Left hindlimb (tissue), 1 donor: ENCODE data around the gene TADA2B.
"Not testable (repeated sequence)": the region's sequence is repeated elsewhere in the genome, so short reads cannot be mapped to it uniquely, and the experiment has no call there.

Source experiments
- DNase-seq: peaks from one replicate; pipeline ENCODE4 v3.0.0-alpha.2; 2018

Gene TADA2B

GRCh38 chr4:7086384-7086783 lies 43.2 kb downstream of the TADA2B start:
- no peak for DNase-seq

DNA sequence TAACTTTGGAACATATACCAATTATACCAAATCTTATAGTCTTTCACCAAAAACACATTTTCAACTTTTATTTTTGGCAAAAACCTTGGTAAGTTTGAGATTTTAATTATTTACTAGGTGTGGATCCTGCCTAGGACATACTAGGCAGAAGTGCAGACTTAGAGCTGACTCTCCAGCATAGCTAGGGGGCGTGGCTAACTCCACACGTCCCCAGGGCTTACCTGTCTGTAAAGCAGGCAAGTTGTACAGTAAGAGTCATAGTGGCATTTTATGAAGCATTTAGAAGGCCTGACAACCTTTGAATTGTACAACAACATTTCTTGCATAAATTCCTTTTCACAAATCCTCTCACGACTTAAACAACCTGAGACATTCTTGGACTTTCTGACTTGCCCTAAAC lies 43.9 kb downstream of the TADA2B start:
- no peak for DNase-seq

GRCh38 chr4:7089213-7089986 lies 46.2 kb downstream of the TADA2B start:
- DNase-seq = no peak

DNA sequence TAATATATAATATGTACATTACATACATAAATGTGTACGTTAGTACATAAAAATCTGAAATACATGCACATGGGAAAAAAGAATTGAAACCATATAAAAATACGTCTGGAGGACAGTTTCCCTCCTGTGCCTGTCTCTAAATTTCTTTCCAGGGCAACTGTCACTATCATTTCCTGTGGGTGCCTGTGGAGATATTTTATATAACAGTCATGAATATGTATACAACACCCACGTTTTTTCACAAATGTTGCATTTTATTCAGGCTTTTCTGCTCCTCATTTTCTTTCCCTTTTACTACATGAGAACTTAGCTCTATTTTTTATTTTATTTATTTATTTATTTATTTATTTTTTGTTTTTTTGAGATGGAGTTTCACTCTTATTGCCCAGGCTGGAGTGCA lies 48.9 kb downstream of the TADA2B start:
- DNase-seq = no peak

GRCh38 chr4:7094916-7095315 lies 51.7 kb downstream of the TADA2B start:
- no peak for DNase-seq

DNA sequence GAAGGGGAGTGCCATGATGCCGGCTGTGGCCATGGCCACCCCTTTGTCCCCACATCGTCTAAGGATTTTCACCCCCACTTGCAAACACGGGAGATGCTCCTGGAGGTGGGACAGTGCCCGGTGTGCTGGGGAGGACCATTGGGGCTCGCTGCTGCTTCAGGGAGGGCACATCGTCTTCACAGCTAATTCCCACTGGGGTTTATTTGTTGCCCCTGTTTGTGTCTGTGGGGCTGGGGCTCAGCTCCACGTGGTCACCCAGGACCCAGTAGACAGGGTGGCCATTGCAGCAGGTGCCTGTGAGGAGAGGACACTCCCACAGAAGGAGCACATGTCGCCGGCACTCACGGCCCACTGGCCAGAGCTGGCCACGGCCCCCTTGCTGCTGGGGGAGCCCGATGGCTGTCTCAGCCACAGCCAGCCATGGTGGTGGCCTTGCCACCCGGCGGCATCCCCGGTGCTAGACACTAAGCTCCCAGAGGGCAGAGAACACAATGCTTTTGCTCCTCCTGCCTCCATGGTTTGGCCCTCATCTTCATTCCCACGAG lies 52.5 kb downstream of the TADA2B start:
- no peak for DNase-seq

GRCh38 chr4:7096236-7096635 lies 53.1 kb downstream of the TADA2B start:
- no peak for DNase-seq

DNA sequence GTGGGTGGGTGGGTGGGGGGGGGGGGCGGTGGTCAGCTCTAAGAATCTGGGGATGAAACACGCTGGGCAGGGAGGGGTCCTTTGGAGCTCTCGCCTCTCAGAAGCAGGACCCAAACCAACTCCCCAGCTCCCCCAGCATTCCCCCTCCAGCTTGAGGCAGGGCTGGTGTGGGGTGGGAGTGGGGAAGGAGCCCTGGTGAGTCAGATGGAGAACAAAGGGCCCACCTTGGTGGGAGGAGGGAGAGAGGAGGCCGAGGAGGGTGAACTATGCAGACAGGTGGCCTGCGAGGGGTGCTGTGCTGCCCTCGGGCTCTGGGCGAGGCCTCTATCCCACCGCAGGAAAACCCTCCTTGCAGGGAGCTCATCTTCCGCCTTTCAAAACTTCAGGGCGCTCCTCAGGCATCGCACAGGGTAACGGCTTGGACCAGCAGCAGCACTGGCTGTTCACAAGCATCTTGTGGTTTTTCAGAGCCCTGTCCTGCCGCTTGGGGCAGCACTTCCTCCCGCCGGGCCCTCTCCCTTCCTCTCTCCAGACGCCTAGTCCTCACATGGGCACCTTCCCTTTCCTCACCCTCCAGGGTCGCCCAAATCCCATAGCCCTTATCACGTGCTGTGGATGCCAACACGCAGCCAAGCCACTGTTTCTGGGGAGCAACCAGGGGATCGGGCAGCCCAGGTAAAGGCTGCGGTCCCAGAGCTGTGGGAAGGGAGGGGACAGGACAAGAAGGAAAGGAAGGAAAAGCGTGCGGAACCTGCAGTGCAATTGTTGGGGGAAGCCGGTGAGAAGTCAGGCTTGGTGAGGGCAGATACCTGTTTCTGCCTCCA lies 58.7 kb downstream of the TADA2B start:
- peak; percentile 65 for DNase-seq

DNA sequence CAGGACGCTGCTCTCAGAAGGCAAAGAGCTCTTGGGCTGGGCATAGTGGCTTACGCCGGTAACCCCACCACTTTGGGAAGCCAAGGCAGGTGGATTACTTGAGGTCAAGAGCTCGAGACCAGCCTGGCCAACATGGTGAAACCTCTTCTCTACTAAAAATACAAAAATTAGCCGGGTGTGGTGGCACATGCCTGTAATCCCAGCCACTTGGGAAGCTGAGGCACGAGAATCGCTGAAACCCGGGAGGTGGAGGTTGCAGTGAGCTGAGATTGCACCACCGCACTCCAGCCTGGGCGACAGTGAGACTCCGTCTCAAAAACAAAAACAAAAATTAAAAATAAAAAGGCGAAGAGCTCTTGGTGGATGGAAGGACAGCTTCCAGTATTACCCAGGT lies 59.3 kb downstream of the TADA2B start:
- DNase-seq = not testable (repeated sequence)

- DNase-seq = peak; percentile 84
Observed at GRCh38 chr4:7103031-7103606, 59.9 kb downstream of the TADA2B start.

GRCh38 chr4:7103607-7104365 lies 60.6 kb downstream of the TADA2B start:
- DNase-seq = peak; percentile 76

GRCh38 chr4:7104366-7105031 lies 61.3 kb downstream of the TADA2B start:
- no peak for DNase-seq

DNA sequence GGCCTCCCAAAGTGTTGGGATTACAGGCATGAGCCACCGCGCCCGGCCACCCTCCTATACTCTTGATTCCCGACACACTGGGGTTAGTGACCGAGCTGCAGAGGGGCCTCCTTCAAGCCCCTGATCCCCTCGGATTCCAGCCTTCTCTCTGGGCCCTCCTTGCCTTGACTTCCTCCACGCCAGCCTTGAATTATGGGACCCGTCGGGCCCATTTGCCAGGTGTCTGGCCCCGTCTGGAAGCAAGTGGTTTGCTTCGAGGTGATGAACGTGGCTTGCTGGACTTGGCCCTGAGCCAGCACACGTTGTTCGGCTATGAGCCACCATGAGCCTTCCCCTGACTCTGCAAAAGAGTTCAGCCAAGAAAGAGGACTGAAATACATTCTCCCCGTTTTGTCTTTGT lies 62.1 kb downstream of the TADA2B start:
- no peak for DNase-seq

- no peak for DNase-seq
Observed at GRCh38 chr4:7107166-7107905, 64.2 kb downstream of the TADA2B start.
